Adrenal gland (tissue), 12 donors: Measurements from ENCODE around the gene CTXND1. TPM values are rescaled to one million over a fixed set of nuclear protein-coding genes. Genes with fewer than 3 reads are reported as not detected.

Experiments
- DNase-seq, 7 donors: peaks; one replicate each; pipeline ENCODE4 v3.0.0-alpha.2; 2019 to 2020
- H3K27ac ChIP-seq, 5 donors: fragments of 200-600 bp; sonication (generic) in 4 of 5; 1 replicate in 3 of 5; 2 replicates in 2 of 5; pipeline versions ENCODE4 v1.5.1 to v1.8.0; 2016 to 2020; ENCODE audit warnings: mild to moderate bottlenecking in 1 of 5
- H3K27me3 ChIP-seq: fragments of 200-600 bp; 2 replicates; pipeline ENCODE4 v1.8.0; 2021
- H3K36me3 ChIP-seq, 2 donors: fragments of 200-600 bp; replicated peaks in 1 of 2; 1 replicate in 1 of 2; 2 replicates in 1 of 2; pipeline versions ENCODE4 v1.5.1 to v1.8.0; 2018 to 2022
- H3K4me1 ChIP-seq, 2 donors: fragments of 200-600 bp; replicated peaks in 1 of 2; 1 replicate in 1 of 2; 2 replicates in 1 of 2; pipeline versions ENCODE4 v1.5.1 to v1.8.0; 2018 to 2021
- H3K4me3 ChIP-seq, 4 donors: fragments of 200-600 bp; sonication (generic) in 3 of 4; one replicate each; pipeline ENCODE4 v1.5.1; 2016 to 2018
- H3K9me3 ChIP-seq, 3 donors: fragments of 200-600 bp; sonication (generic) in 1 of 3; replicated peaks in 1 of 3; 1 replicate in 2 of 3; 2 replicates in 1 of 3; pipeline versions ENCODE4 v1.5.1 to v1.8.0; 2016 to 2021
- CTCF ChIP-seq, 6 experiments: fragments of 450-650 bp in 4 of 6; fragments of 200-600 bp in 2 of 6; sonication (generic) in 1 of 6; IDR thresholded peaks; 1 replicate in 5 of 6; 2 replicates in 1 of 6; pipeline versions ENCODE4 v1.5.1 to v1.8.0; 2016 to 2021; ENCODE audit warnings: antibody characterized with exemption in 6 of 6, mild to moderate bottlenecking in 2 of 6, moderate library complexity in 1 of 6
- POLR2A ChIP-seq, 2 donors: fragments of 450-650 bp; IDR thresholded peaks; one replicate each; pipeline ENCODE4 v1.6.1; 2017; ENCODE audit warnings: antibody characterized with exemption in 2 of 2, mild to moderate bottlenecking in 2 of 2, moderate library complexity in 1 of 2
- WGBS, 4 donors: extraction: QIAGEN DNeasy Blood & Tissue Kit in 2 of 4; methylation state at CpG; one replicate each; pipeline versions ENCODE4 v1.1.5 to v1.1.7; 2013 to 2017; 5-methylcytosine and 5-hydroxymethylcytosine counted together
- intact Hi-C, 2 donors: fragments of 100-400 bp; cut with DNase I; formaldehyde crosslinking; loops; one replicate each; pipeline versions ENCODE4 v1.14.1 to v1.15.0; 2022 to 2023
- polyA plus RNA-seq, 3 donors: library from polyadenylated mRNA; stranded (reverse); fragments of 200-250 nt in 2 of 3; fragments of 350-450 nt in 1 of 3; fragmentation: Illumina TruSeq in 1 of 3; extraction: RNeasy Lipid Tissue Mini Kit (QIAGEN cat#74804) in 1 of 3; gene quantifications; one replicate each; pipeline ENCODE4 v1.2.3, GENCODE V29; 2013 to 2014
- total RNA-seq, 9 donors: library from RNA; depleted of rRNA in 4 of 9; stranded (reverse); fragments of >200 nt in 4 of 9; fragments of 120-200 nt in 1 of 9; fragmentation: NEBNext Ultra II Directional in 1 of 9; extraction: Animal tissue kit (Norgen Biotek cat#: 25700) in 1 of 9; gene quantifications; one replicate each; pipeline versions ENCODE4 v1.1.0 to v1.2.4, GENCODE V29; 2013 to 2023
- donor health status: healthy with polysubstance abuse.
- donor health status: Bipolar disorder and iron deficiency.
- donor health status: DM: yes; HTN: yes; CAD: no.
- donor health status: DM: no; HTN: no; CAD: no.
- donor health status: DM: no; HTN: no; CAD: no.
- donor health status: DM: yes; HTN: yes; CAD: no.

Gene CTXND1
- total and polyA plus RNA-seq, 12 donors, result 0.55 to 17.4 (median 4.3) TPM

GRCh38 chr15:80155001-80155377, 97.0 kb downstream of the CTXND1 start:
- Histone ChIP-seq H3K9me3 (no peaks in the 10 kb centered on the region), H3K4me3 (no peak overlapping the region), H3K4me1 (peaks cover 39 to 42% of the 10 kb centered on the region in 2 donors), H3K27me3 (no peaks in the 10 kb centered on the region), H3K27ac (peak overlapping the region; percentile 18 to 72 (median 55)), H3K36me3 (peaks cover 0 to 9% of the 10 kb centered on the region in 2 donors)
- intact Hi-C loops, result no loop called here
- peak in 1 of 7 donors; percentile 48 for DNase-seq
- WGBS, 4 donors, result 72 to 79% (median 75%) methylated on average over 5 of the region's 5 CpGs
- TF ChIP-seq POLR2A (IDR thresholded peaks at IDR 0.05) (no peak), CTCF (IDR thresholded peaks at IDR 0.05) (no peak)

GRCh38 chr15:80154336-80154735, 97.7 kb downstream of the CTXND1 start:
- intact Hi-C loops, result no loop called here
- Histone ChIP-seq H3K36me3 (peaks cover 0 to 9% of the 10 kb centered on the region in 2 donors), H3K4me1 (peaks cover 35 to 36% of the 10 kb centered on the region in 2 donors), H3K4me3 (peak overlapping the region in 1 of 4 donors; percentile 81), H3K9me3 (no peaks in the 10 kb centered on the region), H3K27me3 (no peaks in the 10 kb centered on the region), H3K27ac (peak overlapping the region in 2 of 5 donors; percentile 84 to 94)
- no peak for TF ChIP-seq POLR2A (IDR thresholded peaks at IDR 0.05)
- no peak for TF ChIP-seq CTCF (IDR thresholded peaks at IDR 0.05)
- DNase-seq, result peak in 4 of 7 donors; percentile 26 to 54 (median 42)
- 75 to 87% (median 86%) methylated on average over 6 of the region's 6 CpGs for WGBS, 4 donors

GRCh38 chr15:80153900-80154299, 98.1 kb downstream of the CTXND1 start:
- H3K27me3 ChIP-seq, result no peaks in the 10 kb centered on the region
- H3K4me3 ChIP-seq, result peak overlapping the region in 2 of 4 donors; percentile 51 to 81
- H3K4me1 ChIP-seq, result peaks cover 32 to 33% of the 10 kb centered on the region in 2 donors
- peaks cover 0 to 9% of the 10 kb centered on the region in 2 donors for H3K36me3 ChIP-seq
- WGBS, 4 donors, result 54 to 72% (median 65%) methylated on average over 4 of the region's 4 CpGs
- no peaks in the 10 kb centered on the region for H3K9me3 ChIP-seq
- H3K27ac ChIP-seq, result peak overlapping the region in 3 of 5 donors; percentile 84 to 94 (median 88)
- intact Hi-C loops, result no loop called here
- peak in 1 of 7 donors; percentile 50 for DNase-seq
- no peak for TF ChIP-seq CTCF (IDR thresholded peaks at IDR 0.05)
- TF ChIP-seq POLR2A (IDR thresholded peaks at IDR 0.05), result no peak

- Histone ChIP-seq H3K9me3 (no peaks in the 10 kb centered on the region), H3K4me1 (peaks cover 32 to 33% of the 10 kb centered on the region in 2 donors), H3K36me3 (peaks cover 0 to 5% of the 10 kb centered on the region in 2 donors), H3K4me3 (peak within 1 kb of the TSS; percentile 29 to 81 (median 50)), H3K27me3 (no peaks in the 10 kb centered on the region), H3K27ac (peak within 1 kb of the TSS; percentile 35 to 94 (median 84))
- DNase-seq, result peak; percentile 36 to 79 (median 54)
- no peak for TF ChIP-seq CTCF (IDR thresholded peaks at IDR 0.05)
- peak; percentile 55 to 65 for TF ChIP-seq POLR2A (IDR thresholded peaks at IDR 0.05)
- 1 to 2% (median 1%) methylated on average over 21 to 45 of the region's 45 CpGs for WGBS, 4 donors
- intact Hi-C loops, result no loop called here
These were observed 98.8 kb downstream of the CTXND1 start, which contains the start of gene FAH for GRCh38 chr15:80152896-80153876. FAH (plus strand) TSS chr15:80152999; CDS start chr15:80153055, 56 bp downstream.
